Measurements from ENCODE around the gene SPRR2F.

SPRR2F gene

DNA sequence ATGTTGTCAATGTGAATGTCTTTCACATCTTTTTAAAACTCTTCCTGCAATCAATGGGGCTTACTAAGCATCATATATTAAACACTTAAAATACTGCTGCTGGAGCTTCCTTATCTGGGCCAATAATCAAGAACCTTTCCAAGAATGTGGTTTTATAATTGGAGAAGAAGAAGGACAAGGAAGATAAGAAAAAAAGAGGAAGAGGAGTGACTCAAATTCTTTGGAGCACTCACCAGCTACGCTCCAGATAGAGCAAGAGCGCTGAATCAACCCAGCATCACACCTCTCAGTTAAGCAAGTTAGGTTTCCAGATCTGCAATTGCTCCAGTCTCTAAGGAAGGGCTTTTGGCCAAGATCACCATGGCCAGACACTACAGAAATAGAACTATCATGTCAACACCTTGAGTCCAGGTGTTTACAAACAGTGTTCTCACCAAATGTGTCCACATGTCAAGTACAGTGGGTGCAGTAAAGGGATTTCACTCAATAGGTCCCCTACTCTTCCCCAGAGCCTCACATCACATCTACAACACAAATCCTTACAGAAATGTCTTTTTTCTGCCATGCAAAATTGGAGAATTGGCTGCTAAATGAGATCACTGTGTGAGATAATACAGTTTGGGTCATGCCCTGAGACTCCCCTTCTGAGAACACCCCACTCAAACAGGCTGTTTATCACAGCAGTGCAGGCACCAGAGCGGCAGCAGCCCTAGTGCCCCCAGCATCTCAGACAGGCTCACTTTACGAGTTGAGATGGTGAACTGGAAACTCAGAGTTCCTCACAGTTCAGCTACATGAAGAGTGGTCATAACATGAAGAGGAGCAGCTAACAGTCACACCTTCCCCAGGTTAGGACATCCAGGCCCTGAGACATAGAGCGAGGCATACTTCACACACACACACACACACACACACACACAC lies 40.2 kb downstream of the SPRR2F start:
- DNase-seq: no peak

DNA sequence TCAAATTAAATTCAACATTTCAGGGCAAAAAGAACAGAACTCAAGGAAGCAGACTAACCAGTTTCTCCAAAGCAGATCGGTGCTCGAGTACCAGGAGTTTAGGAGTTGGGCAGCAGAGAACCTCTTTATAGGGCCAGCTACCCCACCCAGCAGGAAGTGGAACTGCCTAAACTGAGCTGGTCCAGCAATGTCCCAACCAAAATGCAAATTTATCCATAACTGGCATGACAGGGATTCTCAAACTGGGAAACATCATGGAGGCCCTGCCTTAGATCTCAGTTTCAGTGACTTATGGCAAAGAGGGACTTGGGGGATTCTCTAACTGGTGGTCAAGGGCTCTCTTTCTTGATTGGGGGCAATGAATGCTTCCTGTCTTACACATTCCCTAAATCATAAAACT lies 41.8 kb downstream of the SPRR2F start, which contains the start of gene SPRR2B:
SPRR2B (minus strand) TSS at position 101 of the 400 bp plus-strand sequence. CDS start 772 bp downstream, outside the sequence.
- DNase-seq: no peak

DNA sequence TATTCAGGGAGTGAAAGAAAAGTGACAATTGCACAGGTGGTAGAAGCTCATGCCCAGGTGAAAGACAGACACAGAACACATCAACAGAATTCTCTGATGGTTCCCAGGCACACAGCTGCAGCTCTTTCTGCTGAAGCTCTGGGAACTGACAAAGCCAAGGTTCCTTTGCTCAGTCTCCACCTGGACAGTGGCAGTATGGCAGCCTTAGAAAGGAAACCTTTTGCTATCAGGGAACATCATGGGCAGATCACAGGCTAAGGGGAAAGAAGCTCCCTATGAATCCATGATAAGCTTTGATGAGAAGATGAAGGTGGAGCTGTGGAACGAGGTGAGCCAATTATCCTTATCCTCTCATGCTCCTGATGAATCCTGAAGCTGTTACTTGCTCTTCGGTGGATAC lies 43.1 kb downstream of the SPRR2F start:
- DNase-seq: no peak
